Upper lobe of right lung (tissue), 1 donor: ENCODE measurements around the gene SSBP4. TPM values are rescaled to one million over a fixed set of nuclear protein-coding genes. Genes with fewer than 3 reads are reported as not detected.

ENCODE experiments used
- ATAC-seq: fragments of 200-7000 bp; cut with Tn5 transposase; one replicate; pipeline ENCODE4 v1.9.1; 2020; ENCODE audit warnings: mild to moderate bottlenecking, moderate library complexity
- DNase-seq: peaks from one replicate; pipeline ENCODE4 v3.0.0-alpha.2; 2020
- H3K27ac ChIP-seq: fragments of 200-600 bp; one replicate; pipeline ENCODE4 v1.8.0; 2022
- H3K27me3 ChIP-seq: fragments of 200-600 bp; one replicate; pipeline ENCODE4 v1.8.0; 2022; ENCODE audit warnings: mild to moderate bottlenecking
- H3K36me3 ChIP-seq: fragments of 200-600 bp; one replicate; pipeline ENCODE4 v1.8.0; 2022
- H3K4me1 ChIP-seq: fragments of 200-600 bp; one replicate; pipeline ENCODE4 v1.8.0; 2022
- H3K4me3 ChIP-seq: fragments of 200-600 bp; one replicate; pipeline ENCODE4 v1.8.0; 2022; ENCODE audit warnings: mild to moderate bottlenecking
- H3K9me3 ChIP-seq: fragments of 200-600 bp; one replicate; pipeline ENCODE4 v1.8.0; 2022
- CTCF ChIP-seq: fragments of 200-600 bp; IDR thresholded peaks from one replicate; pipeline ENCODE4 v1.8.0; 2022; ENCODE audit warnings: antibody characterized with exemption
- intact Hi-C: fragments of 100-400 bp; cut with DNase I; formaldehyde crosslinking; loops from one replicate; pipeline ENCODE4 v1.11.0; 2022
- total RNA-seq: library from RNA; stranded (reverse); fragmentation: NEBNext Ultra II Directional; extraction: Animal tissue kit (Norgen Biotek cat#: 25700); gene quantifications from one replicate; pipeline ENCODE4 v1.2.1, GENCODE V29; 2021
- donor health status: DM: no; HTN: yes; CAD: no; lungs with severe emphysema.

The SSBP4 gene
- total RNA-seq, 1 donor from 2014 or later = 57.3 TPM

DNA sequence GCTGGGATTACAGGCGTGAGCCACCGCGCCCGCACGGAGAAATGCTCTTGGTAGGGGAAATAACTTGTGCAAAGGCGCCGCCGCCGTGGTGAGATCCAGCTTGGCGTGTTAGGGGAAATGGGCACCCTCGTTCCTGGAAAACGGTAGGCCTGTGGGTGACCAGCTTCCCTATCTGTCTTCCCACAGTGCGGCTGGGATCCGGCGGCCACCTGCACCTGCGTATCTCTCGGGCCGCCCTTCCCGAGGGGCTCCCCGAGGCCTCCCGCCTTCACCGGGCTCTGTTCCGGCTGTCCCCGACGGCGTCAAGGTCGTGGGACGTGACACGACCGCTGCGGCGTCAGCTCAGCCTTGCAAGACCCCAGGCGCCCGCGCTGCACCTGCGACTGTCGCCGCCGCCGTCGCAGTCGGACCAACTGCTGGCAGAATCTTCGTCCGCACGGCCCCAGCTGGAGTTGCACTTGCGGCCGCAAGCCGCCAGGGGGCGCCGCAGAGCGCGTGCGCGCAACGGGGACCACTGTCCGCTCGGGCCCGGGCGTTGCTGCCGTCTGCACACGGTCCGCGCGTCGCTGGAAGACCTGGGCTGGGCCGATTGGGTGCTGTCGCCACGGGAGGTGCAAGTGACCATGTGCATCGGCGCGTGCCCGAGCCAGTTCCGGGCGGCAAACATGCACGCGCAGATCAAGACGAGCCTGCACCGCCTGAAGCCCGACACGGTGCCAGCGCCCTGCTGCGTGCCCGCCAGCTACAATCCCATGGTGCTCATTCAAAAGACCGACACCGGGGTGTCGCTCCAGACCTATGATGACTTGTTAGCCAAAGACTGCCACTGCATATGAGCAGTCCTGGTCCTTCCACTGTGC lies 30.9 kb upstream of the SSBP4 start:
- no peaks in the 10 kb centered on the region for H3K9me3 ChIP-seq
- no peaks in the 10 kb centered on the region for H3K27me3 ChIP-seq
- peaks cover 11% of the 10 kb centered on the region for H3K36me3 ChIP-seq
- peak overlapping the region; percentile 56 for H3K4me3 ChIP-seq
- intact Hi-C loops = no loop called here
- ATAC-seq = peak; percentile 88
- DNase-seq = peak; percentile 91
- TF ChIP-seq CTCF = peak; percentile 100
- H3K27ac ChIP-seq = peak overlapping the region; percentile 58
- peaks cover 9% of the 10 kb centered on the region for H3K4me1 ChIP-seq

DNA sequence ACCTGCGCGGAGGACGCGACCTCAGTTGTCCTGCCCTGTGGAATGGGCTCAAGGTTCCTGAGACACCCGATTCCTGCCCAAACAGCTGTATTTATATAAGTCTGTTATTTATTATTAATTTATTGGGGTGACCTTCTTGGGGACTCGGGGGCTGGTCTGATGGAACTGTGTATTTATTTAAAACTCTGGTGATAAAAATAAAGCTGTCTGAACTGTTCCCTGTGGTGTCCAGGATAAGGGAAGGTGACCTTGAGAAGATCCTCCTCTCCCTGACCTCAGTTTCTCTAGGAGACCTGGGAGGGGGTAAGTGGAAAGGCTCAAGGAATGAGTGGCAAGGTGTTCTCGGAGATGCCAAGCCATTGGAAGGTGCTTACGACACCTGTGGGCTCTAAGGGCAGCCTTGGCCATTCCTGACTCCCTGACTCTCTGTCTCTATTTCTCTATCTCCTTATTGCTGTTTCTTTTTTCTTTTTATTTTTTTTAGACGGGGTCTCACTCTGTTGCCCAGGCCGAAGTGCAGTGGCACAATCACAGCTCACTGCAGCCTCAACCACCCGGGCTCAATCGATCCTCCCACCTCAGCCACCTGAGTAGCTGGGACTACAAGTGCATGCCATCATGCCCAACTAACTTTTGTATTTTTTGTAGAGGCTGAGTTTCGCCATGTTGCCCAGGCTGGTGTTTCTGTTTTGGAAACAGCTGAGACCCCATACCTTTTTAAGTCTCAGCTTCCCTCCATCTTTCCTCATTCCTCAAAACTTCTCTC lies 30.1 kb upstream of the SSBP4 start:
- H3K27ac ChIP-seq = no peak overlapping the region
- peaks cover 9% of the 10 kb centered on the region for H3K4me1 ChIP-seq

DNA sequence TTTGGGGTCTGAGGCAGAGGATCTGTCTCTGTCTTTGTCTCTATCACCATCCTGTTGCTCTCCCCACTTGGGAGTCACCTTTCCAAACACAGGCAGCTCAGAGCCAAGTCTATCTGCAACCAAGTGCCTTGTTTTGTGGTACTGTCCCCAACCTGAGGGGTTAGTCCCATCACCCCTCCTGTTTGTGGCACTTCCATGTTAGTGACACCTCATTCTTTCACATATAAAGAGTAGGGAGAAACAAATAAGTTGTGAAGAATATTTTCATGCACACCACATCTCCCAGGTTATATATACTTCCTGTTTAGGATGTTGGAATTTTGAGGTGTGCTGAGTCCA lies 29.5 kb upstream of the SSBP4 start:
- intact Hi-C loops = loop anchor here (5.0 kb wide), 1 partner anchor 37 kb away; no protein-coding TSS in a partner anchor
- H3K27ac ChIP-seq = no peak overlapping the region
- no peaks in the 10 kb centered on the region for H3K9me3 ChIP-seq
- ATAC-seq (no peak), DNase-seq (no peak)
- TF ChIP-seq CTCF = no peak
- peaks cover 11% of the 10 kb centered on the region for H3K36me3 ChIP-seq
- H3K4me1 ChIP-seq = peaks cover 9% of the 10 kb centered on the region
- H3K4me3 ChIP-seq = no peak overlapping the region
- no peaks in the 10 kb centered on the region for H3K27me3 ChIP-seq

More for the DNA sequence above, 30.1 kb upstream of the SSBP4 start:
- DNase-seq = no peak
- ATAC-seq = no peak
- TF ChIP-seq CTCF = no peak
- no peaks in the 10 kb centered on the region for H3K27me3 ChIP-seq
- peaks cover 11% of the 10 kb centered on the region for H3K36me3 ChIP-seq
- intact Hi-C loops = no loop called here
- no peaks in the 10 kb centered on the region for H3K9me3 ChIP-seq
- peak overlapping the region; percentile 56 for H3K4me3 ChIP-seq

DNA sequence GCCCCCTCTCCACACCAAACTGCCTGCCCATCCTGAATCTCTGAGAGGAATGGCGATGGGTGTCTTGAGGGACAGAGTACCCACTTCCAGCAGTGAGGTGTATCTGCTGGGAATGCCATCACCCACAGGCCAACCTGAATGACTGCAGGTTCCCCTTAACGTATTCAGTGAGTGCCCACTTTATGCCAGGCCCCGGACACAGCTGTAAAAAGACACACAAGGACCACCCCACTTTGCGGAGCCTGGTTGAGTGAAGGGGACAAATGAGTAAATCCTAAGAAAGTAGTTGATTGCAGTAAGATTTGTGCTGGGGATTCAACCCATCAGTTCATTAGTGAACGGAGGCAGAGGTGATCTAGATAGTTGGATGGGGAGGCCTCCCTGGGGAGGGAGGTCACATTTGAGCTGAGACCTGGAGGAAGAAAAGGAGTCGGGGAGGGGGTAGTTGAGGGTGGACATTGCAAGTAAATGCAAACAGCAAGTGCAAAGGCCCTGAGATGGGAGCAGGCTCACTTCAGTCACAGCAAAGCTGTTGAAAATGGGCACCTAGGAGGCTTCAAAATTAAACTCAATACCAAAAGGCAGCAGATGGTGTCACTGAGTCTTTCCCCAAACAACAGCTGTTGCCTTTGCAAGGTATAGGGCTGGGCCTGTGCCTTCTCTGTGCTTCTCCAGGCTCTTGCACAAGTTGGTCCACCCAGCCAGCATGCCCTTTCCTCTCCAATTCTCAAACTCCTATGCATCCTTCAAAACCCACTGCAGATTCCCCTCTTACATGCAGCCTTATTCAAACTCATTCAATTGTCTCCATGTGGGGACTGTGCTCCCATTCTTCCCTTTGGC lies 28.9 kb upstream of the SSBP4 start:
- no peak for TF ChIP-seq CTCF
- Histone ChIP-seq H3K27me3 (no peaks in the 10 kb centered on the region), H3K4me1 (peaks cover 9% of the 10 kb centered on the region), H3K27ac (no peak overlapping the region), H3K36me3 (peaks cover 11% of the 10 kb centered on the region), H3K9me3 (no peaks in the 10 kb centered on the region), H3K4me3 (no peak overlapping the region)
- intact Hi-C loops = loop anchor here (5.0 kb wide), 1 partner anchor 38 kb away; no protein-coding TSS in a partner anchor
- DNase-seq (no peak), ATAC-seq (no peak)

GRCh38 chr19:18391509-18392075 lies 27.6 kb upstream of the SSBP4 start:
- intact Hi-C loops = loop anchor here (5.0 kb wide), 1 partner anchor 39 kb away; no protein-coding TSS in a partner anchor
- no peak overlapping the region for H3K27ac ChIP-seq
- peaks cover 11% of the 10 kb centered on the region for H3K36me3 ChIP-seq
- peaks cover 9% of the 10 kb centered on the region for H3K4me1 ChIP-seq
- ATAC-seq = no peak
- H3K27me3 ChIP-seq = no peaks in the 10 kb centered on the region
- no peak for TF ChIP-seq CTCF
- no peaks in the 10 kb centered on the region for H3K9me3 ChIP-seq
- no peak overlapping the region for H3K4me3 ChIP-seq
- DNase-seq = no peak
